Epithelial cell of alveolus of lung (primary cell): ENCODE results near the gene POFUT2. TPM values are rescaled to one million over a fixed set of nuclear protein-coding genes. Genes with fewer than 3 reads are reported as not detected.

Experiments
- total RNA-seq: library from RNA; depleted of rRNA; stranded (reverse); fragments of >200 nt; gene quantifications from 2 replicates; pipeline ENCODE4 v1.2.1, GENCODE V29; 2015

The POFUT2 gene
- total RNA-seq = 44.6 and 62.2 TPM in 2 replicates

GRCh38 chr21:45287438-45288391 lies at the start of gene POFUT2:
Gene POFUT2 (minus strand): TSS chr21:45287895. CDS start chr21:45287871, 24 bp downstream.

Other genes with a start within 250 kb of the POFUT2 start
- gene ADARB1, start 213.3 kb downstream of the POFUT2 start, total RNA-seq = 23.9 and 66.8 TPM in 2 replicates
- 181 and 410 TPM in 2 replicates for gene COL18A1, start 117.3 kb upstream of the POFUT2 start, total RNA-seq